Measurements from ENCODE around the gene ANKS1B. TPM values are rescaled to one million over a fixed set of nuclear protein-coding genes. Genes with fewer than 3 reads are reported as not detected.
A peak's percentile ranks its signal among the peaks of the same experiment; 100 is the strongest.

Gene ANKS1B
- total and polyA plus RNA-seq, 10 of the 15 experiments (the other 5 are each of a cell fraction or from before 2014, with no cell fraction given): 0.16 to 1.3 (median 0.82) TPM; not detected in 7

GRCh38 chr12:99386907-99387306, 597.8 kb downstream of the ANKS1B start:
- in situ Hi-C loops (cut with MboI): loop anchor here (25.0 kb wide), 1 partner anchor 225 kb away; no protein-coding TSS in a partner anchor

More at GRCh38 chr12:99386907-99387306, 597.8 kb downstream of the ANKS1B start:
- BruUV-seq (replicated peaks): no TSS peak
- Histone ChIP-seq H3K27me3 (replicated peaks in 1 of 2; ENCODE audit: control insufficient read depth in 2 of 2, insufficient read depth in 2 of 2, low read length in 1 of 2) (no peaks in the 10 kb centered on the region), H3K36me3 (ENCODE audit: control insufficient read depth in 2 of 2, insufficient read depth in 2 of 2, low read length in 1 of 2) (no peaks in the 10 kb centered on the region), H3K79me2 (ENCODE audit: control insufficient read depth, insufficient read depth, low read length) (no peaks in the 10 kb centered on the region), H3K9me3 (replicated peaks; ENCODE audit: control insufficient read depth, insufficient read depth, low read length) (no peaks in the 10 kb centered on the region), H4K20me1 (ENCODE audit: control insufficient read depth, insufficient read depth) (no peaks in the 10 kb centered on the region), H3K9ac (ENCODE audit: control insufficient read depth, insufficient read depth, low read length) (no peak overlapping the region), H3K4me2 (ENCODE audit: control insufficient read depth, insufficient read depth) (no peak overlapping the region), H3K27ac (ENCODE audit: control insufficient read depth, insufficient read depth) (no peak overlapping the region), H3K4me1 (ENCODE audit: control insufficient read depth, insufficient read depth, low read length) (no peaks in the 10 kb centered on the region), H3K4me3 (no peak overlapping the region), H2AFZ (ENCODE audit: control insufficient read depth, low read depth, low read length) (no peak overlapping the region)
- DNase-seq (ENCODE audit: low read depth, low spot score): no peak
- TF ChIP-seq CTCF (IDR thresholded peaks at IDR 0.05 in 2 of 3, conservative IDR thresholded peaks at IDR 0.05 in 1 of 3; ENCODE audit: control insufficient read depth in 2 of 3, extremely low read depth in 1 of 3, insufficient read depth in 1 of 3, low read depth in 3 of 3, low read length in 3 of 3) (peak; percentile 42 to 56 (median 51); a peak in 5 of 6 replicates), NR2F1 (conservative IDR thresholded peaks at IDR 0.05) (no peak), SMC3 (IDR thresholded peaks at IDR 0.05; ENCODE audit: borderline replicate concordance, low read length) (peak; percentile 58; the same call in 1 of the 2 replicates), EED (IDR thresholded peaks at IDR 0.05; ENCODE audit: low read depth) (no peak), RAD21 (IDR thresholded peaks at IDR 0.05; ENCODE audit: insufficient read depth, low read depth, low read length) (peak; percentile 75), MLLT1 (IDR thresholded peaks at IDR 0.05) (no peak)
- ChIA-PET RAD21 (ENCODE audit: unreplicated experiment) (interaction anchor here (1.0 to 1.9 kb wide), 2 partner anchors 234 to 272 kb away, joined by 5 to 16 read pairs; no protein-coding TSS in a partner anchor), CTCF (interaction anchor here (0.9 to 6.7 kb wide), 8 partner anchors 11 to 381 kb away, joined by 3 to 102 read pairs (median 5); no protein-coding TSS in a partner anchor), SMC1A (ENCODE audit: uncharacterized antibody, unreplicated experiment) (interaction anchor here (0.5 to 5.3 kb wide), 10 partner anchors 27 to 381 kb away, joined by 3 to 38 read pairs (median 4); no protein-coding TSS in a partner anchor), POLR2A (interaction anchor here (0.6 kb wide), 1 partner anchor 943 kb away, joined by 3 read pairs; no protein-coding TSS in a partner anchor)
- intact Hi-C loops (cut with micrococcal nuclease; ENCODE audit: unreplicated experiment): loop anchor here (1.0 to 2.0 kb wide), 3 partner anchors 233 to 382 kb away; no protein-coding TSS in a partner anchor
- peak; percentile 45 for ATAC-seq
- no peak for FAIRE-seq
- 15% methylated on average over 2 of the region's 2 CpGs for WGBS (ENCODE audit: insufficient coverage, insufficient replicate concordance, low lambda C conversion rate, missing lambda C conversion rate)
